ENCODE data around the gene CBLL1.

Gene CBLL1

DNA sequence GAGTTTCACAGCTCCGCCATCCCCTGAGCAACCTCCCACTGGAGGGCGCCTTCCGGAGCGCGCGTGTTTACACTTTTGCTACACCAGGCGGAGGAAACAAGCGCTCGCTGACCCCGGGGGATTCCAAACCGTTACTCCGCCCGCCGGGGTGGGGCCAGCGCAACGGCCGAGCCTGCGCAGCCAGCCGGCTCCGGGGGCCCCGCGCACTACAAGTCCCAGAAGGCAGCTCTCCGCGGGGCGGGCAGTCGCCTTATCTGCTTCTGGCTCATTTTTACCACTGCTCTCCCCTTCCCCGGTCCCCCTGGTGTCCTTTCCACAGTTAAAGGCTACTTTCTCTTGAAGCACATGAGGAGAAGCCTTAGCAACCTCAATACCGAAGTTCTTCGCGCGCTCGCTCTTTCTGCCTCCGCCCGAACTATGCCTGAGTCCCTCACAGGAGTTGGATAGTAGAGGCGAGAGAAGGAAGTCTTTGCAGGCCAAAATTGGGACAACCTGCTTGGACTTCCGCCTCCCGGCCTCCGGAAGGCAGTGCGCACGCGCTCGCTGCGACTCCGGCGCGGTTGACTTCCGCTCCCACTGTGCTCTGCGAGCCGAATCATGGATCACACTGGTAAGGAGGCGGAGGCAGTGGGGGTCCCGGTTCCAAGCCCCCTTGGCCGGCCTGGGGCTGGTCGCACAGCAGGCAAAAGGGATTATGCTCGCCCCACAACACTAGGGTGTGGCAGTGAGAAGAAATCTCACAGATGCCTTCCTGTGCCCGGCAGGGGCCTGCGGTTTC, at the start of gene CBLL1:
Gene CBLL1, plus strand, starts transcription at position 576 of the 778 bp plus-strand sequence. Its CDS starts 22 bp downstream, at position 598.
- peak; percentile 98 for DNase-seq (ENCODE audit: low read depth)

GRCh38 chr7:107694386-107694785, 49.6 kb upstream of the CBLL1 start:
- DNase-seq (ENCODE audit: low read depth) = no peak

- no peak for DNase-seq (ENCODE audit: low read depth)
Measured at GRCh38 chr7:107696330-107696946, 47.5 kb upstream of the CBLL1 start.

GRCh38 chr7:107697321-107698049, 46.5 kb upstream of the CBLL1 start:
- no peak for DNase-seq (ENCODE audit: low read depth)

DNA sequence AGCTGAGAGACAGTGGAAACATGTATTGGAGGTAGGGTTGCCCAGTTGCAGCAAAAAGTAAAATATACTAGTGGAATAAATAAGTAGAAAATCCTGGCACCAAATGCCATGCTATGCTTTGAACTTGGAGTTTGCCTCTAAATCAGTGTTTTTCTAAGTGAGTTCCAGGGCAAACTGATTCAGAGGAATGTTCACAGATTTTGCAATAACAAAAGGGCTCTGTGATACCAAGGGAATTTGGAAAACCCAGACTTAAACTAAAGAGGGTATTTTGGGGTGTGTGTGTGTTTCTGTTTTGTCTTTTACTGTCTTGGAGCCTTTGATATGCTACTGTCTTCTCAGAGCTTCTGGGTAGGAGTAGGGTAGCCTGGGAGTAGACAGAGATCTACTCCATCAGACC, 43.4 kb upstream of the CBLL1 start:
- DNase-seq (ENCODE audit: low read depth) = no peak

DNA sequence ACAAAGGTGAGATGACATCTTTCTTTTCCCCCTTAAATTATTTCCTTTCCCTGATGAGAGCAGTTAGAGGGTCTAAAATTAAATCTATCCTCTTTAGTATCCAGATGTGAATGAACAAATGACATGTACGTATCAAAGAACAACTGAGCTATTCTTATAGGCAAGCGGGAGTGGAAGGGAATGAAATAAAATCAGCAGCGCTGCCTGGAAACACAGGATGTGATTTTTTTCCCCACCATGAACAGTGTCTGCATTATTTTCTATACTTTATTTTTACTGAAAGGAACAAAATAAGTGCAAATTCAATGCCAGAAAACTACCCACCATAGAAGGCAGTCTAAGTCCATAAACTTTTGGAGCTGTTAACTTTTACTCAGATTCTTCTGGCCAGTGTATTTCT, 42.8 kb upstream of the CBLL1 start:
- no peak for DNase-seq (ENCODE audit: low read depth)

- DNase-seq (ENCODE audit: low read depth) = no peak
Measured at GRCh38 chr7:107703219-107703618, 40.7 kb upstream of the CBLL1 start.

- no peak for DNase-seq (ENCODE audit: low read depth)
Measured at GRCh38 chr7:107703872-107704271, 40.1 kb upstream of the CBLL1 start.

GRCh38 chr7:107708956-107709355, 35.0 kb upstream of the CBLL1 start:
- DNase-seq (ENCODE audit: low read depth) = no peak

GRCh38 chr7:107711301-107711700, 32.6 kb upstream of the CBLL1 start:
- DNase-seq (ENCODE audit: low read depth) = no peak

DNA sequence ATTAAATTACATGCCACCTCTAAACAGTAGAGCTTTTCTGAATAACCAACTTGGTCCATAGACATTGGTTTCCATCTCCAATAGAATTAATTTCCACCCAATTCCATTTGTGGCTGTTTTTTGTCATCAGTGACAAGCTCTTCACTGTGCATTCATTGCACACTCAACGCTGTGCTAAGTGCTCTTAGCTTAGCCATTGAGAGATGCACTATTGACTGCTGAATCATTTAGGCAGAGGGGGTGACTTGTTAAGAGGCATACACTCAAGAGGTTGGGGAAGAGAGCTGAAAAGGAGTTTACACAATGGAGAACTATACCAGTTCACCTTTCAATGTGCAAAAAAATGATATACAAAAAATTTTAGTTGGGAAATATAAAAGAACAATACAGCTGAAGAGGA, 31.9 kb upstream of the CBLL1 start:
- DNase-seq (ENCODE audit: low read depth) = no peak

GRCh38 chr7:107712896-107713295, 31.0 kb upstream of the CBLL1 start:
- DNase-seq (ENCODE audit: low read depth) = no peak

GRCh38 chr7:107715531-107715930, 28.4 kb upstream of the CBLL1 start:
- no peak for DNase-seq (ENCODE audit: low read depth)

GRCh38 chr7:107718456-107719193, 25.3 kb upstream of the CBLL1 start:
- DNase-seq (ENCODE audit: low read depth) = no peak

- no peak for DNase-seq (ENCODE audit: low read depth)
Measured at GRCh38 chr7:107721286-107721685, 22.7 kb upstream of the CBLL1 start.

DNA sequence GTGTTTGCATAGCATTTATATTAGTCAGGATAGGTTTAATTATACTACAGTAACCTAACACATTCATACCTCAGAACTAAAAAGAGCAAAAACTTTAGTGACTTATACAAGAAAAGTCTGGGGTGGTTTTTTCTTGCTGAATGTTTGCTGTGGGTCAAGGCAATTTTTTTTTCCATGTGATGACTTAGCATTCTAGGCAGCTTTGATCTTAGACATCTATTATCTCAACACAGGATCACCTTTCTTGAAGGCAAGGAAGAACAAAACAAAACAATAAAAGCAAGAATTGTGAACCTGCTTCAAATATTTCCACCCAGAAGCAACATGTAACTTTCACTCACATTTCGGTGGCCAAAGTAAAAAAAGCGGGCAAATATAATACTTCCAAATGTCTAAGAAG, 20.7 kb upstream of the CBLL1 start:
- DNase-seq (ENCODE audit: low read depth) = no peak

DNA sequence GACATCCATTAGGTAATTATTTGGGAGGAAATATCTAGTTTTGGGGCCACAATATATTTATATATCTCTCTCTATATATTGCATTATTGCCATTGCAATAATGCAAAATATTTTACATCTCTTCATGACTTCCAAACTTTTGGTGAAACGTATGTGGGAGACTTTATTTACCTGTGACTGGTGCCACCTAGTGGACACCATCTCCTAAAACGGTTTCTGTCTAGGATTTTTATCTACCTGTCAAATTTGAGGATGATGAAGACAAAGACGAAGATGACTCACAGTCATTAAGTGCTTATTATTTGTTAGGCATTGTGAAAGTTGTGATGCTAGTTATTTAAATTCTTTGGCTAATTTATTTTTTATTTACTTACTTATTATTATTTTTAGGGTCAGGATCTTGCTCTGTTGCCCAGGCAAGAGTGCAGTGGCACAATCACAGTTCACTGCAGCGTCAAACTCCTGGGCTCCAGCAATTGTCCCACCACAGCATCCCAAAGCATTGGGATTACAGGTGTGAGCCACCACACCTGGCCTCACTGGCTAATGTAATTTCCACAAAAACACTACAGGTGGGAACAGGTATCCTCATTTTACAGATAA, 18.7 kb upstream of the CBLL1 start:
- DNase-seq (ENCODE audit: low read depth) = peak; percentile 37

- DNase-seq (ENCODE audit: low read depth) = no peak
Measured at GRCh38 chr7:107726356-107727130, 17.4 kb upstream of the CBLL1 start.

GRCh38 chr7:107728276-107728675, 15.7 kb upstream of the CBLL1 start:
- no peak for DNase-seq (ENCODE audit: low read depth)

DNA sequence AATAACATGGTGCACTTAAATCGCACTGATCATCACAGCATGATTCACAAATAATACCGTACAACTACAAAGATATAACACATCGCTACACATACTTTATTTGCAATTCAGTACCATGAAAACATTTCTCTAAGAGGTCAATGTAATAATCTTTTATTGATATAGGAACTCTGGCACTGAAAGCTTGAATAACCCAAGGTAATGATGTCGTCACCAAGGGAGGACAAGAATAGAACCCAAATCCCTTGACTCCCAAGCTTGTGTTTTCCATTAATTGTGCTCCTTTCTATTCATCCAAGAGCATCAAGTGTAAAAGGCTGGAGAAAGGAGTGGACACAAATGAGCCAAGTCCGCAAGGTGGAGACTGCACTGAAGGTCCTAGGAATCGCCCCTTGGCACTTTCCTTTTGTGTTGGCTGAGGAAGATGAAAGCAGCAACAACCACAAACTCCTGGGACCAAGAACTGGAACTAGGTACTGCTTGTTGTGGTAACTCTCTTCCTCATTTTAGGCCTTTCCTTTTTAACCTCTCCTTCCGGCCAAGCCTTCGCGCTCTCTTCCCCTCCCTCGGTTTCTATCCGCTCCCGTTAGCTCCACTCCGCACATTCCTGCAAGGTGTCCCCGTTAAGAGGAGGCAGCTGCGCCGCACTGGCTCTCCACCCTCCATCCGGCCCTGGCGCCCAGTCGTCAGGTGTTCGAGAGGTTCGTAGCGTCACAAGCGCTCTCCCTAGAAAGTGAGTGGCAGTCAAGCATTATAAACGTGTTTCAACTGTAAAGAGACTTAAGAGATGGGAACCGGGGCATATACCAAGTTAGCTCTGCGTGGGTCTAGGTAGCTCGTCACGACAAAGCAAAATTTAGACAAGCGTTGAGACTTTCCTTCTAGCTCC, 1.0 kb upstream of the CBLL1 start:
- DNase-seq (ENCODE audit: low read depth) = no peak

Measured in activated T-cell treated with anti-CD3 and anti-CD28 coated beads for 24 hours (primary cell).